Activated B cell treated with CpG ODN at 0.5 μM for 24 hours (primary cell): ENCODE results near the gene AAK1. TPM values are rescaled to one million over a fixed set of nuclear protein-coding genes. Genes with fewer than 3 reads are reported as not detected.

Experiments
- ATAC-seq: fragments of 200-7000 bp; cut with Tn5 transposase; one replicate; pipeline ENCODE4 v1.10.0; 2021; ENCODE audit warnings: low read depth, mild to moderate bottlenecking, moderate library complexity
- CTCF ChIA-PET: fragments of 350-600 bp; sonication (Branson Sonifier 250); formaldehyde crosslinking; loops from one replicate; lab custom pipeline; 2021; ENCODE audit warnings: antibody characterized with exemption; lab: Charles Lee
- POLR2A ChIA-PET: fragments of 350-600 bp; sonication (Branson Sonifier 250); formaldehyde crosslinking; loops from one replicate; lab custom pipeline; 2021; ENCODE audit warnings: antibody characterized with exemption; lab: Charles Lee
- DNase-seq: peaks from one replicate; pipeline ENCODE4 v3.0.0; 2022
- H3K27ac Mint-ChIP-seq: one replicate; pipeline ENCODE4 v1.8.0; 2020; ENCODE audit warnings: mixed read lengths
- H3K27me3 Mint-ChIP-seq: one replicate; pipeline ENCODE4 v1.8.0; 2021; ENCODE audit warnings: mixed read lengths
- H3K36me3 Mint-ChIP-seq: one replicate; pipeline ENCODE4 v1.8.0; 2021; ENCODE audit warnings: low read depth, mixed read lengths
- H3K4me1 Mint-ChIP-seq: one replicate; pipeline ENCODE4 v1.8.0; 2021; ENCODE audit warnings: mixed read lengths
- H3K4me3 Mint-ChIP-seq: one replicate; pipeline ENCODE4 v1.8.0; 2020; ENCODE audit warnings: mild to moderate bottlenecking, mixed read lengths
- H3K9me3 Mint-ChIP-seq: one replicate; pipeline ENCODE4 v1.8.0; 2020; ENCODE audit warnings: mixed read lengths
- CTCF ChIP-seq: fragments of 200-600 bp; IDR thresholded peaks from one replicate; pipeline ENCODE4 v1.8.0; 2022; ENCODE audit warnings: antibody characterized with exemption, mild to moderate bottlenecking
- intact Hi-C: fragments of 100-400 bp; cut with micrococcal nuclease; formaldehyde crosslinking; loops from one replicate; pipeline ENCODE4 v1.15.1; 2024
- total RNA-seq: library from RNA; stranded (reverse); gene quantifications from 2 replicates; pipeline ENCODE4 v1.2.3, GENCODE V29; 2022

The AAK1 gene
- total RNA-seq, 1 donor from 2014 or later, result 4.7 TPM

GRCh38 chr2:69567909-69568300 is 75.6 kb downstream of the AAK1 start:
- ChIA-PET CTCF (no interaction called here), POLR2A (no interaction called here)
- no peaks in the 10 kb centered on the region for H3K9me3 Mint-ChIP-seq
- no peaks in the 10 kb centered on the region for H3K4me1 Mint-ChIP-seq
- no peak overlapping the region for H3K4me3 Mint-ChIP-seq
- intact Hi-C loops, result loop anchor here (5.0 kb wide), 1 partner anchor 181 kb away; the partner anchor contains the start of gene GFPT1
- DNase-seq (no peak), ATAC-seq (no peak)
- H3K27me3 Mint-ChIP-seq, result peaks cover 10% of the 10 kb centered on the region
- no peak overlapping the region for H3K27ac Mint-ChIP-seq
- no peaks in the 10 kb centered on the region for H3K36me3 Mint-ChIP-seq
- no peak for TF ChIP-seq CTCF

- intact Hi-C loops, result loop anchor here (5.0 kb wide), 1 partner anchor 180 kb away; the partner anchor contains the start of gene GFPT1
- CTCF ChIA-PET, result interaction anchor here (0.8 kb wide), 1 partner anchor 46 kb away, joined by 3 read pairs; no protein-coding TSS in a partner anchor
- ATAC-seq (no peak), DNase-seq (no peak)
- H3K27me3 Mint-ChIP-seq, result peaks cover 10% of the 10 kb centered on the region
- H3K27ac Mint-ChIP-seq, result no peak overlapping the region
- POLR2A ChIA-PET, result no interaction called here
- TF ChIP-seq CTCF, result no peak
- no peaks in the 10 kb centered on the region for H3K4me1 Mint-ChIP-seq
- H3K36me3 Mint-ChIP-seq, result no peaks in the 10 kb centered on the region
- no peaks in the 10 kb centered on the region for H3K9me3 Mint-ChIP-seq
- no peak overlapping the region for H3K4me3 Mint-ChIP-seq
Measured at GRCh38 chr2:69567157-69567908, 76.2 kb downstream of the AAK1 start.

- H3K27me3 Mint-ChIP-seq, result peaks cover 15% of the 10 kb centered on the region
- H3K27ac Mint-ChIP-seq, result no peak overlapping the region
- ATAC-seq, result no peak
Measured at GRCh38 chr2:69566669-69567068, 76.9 kb downstream of the AAK1 start.

DNA sequence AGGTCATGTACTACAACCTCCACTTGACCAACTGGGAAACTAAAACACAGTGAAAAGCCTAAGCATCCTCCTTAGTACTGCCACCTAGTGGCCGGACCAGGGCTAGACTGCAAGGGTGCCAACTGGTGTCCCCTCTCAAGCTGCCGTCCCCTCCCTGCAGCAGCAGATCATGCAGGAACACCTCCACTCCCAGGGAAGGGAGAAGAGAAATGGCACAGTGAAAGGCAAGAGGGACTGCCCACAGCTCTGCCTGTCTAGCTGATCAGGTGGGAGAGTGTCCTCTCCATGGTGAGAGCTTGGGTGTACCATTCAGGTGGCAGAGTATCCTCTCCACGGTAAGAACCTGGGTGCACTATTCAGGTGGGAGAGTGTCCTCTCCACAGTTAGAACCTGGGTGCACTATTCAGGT is 78.1 kb downstream of the AAK1 start:
- H3K36me3 Mint-ChIP-seq, result no peaks in the 10 kb centered on the region
- intact Hi-C loops, result loop anchor here (1.0 to 5.0 kb wide), 3 partner anchors 128 to 178 kb away; partner anchors contain the start of genes GFPT1 and NFU1
- H3K27ac Mint-ChIP-seq, result no peak overlapping the region
- ChIA-PET CTCF (interaction anchor here (0.9 to 2.9 kb wide), 21 partner anchors 8 to 1102 kb away, joined by 3 to 18 read pairs (median 4); partner anchors contain the start of gene NFU1), POLR2A (interaction anchor here (1.0 kb wide), 1 partner anchor 79 kb away, joined by 3 read pairs; the partner anchor contains the start of gene AAK1)
- no peaks in the 10 kb centered on the region for H3K4me1 Mint-ChIP-seq
- ATAC-seq (peak; percentile 52), DNase-seq (peak; percentile 43)
- H3K9me3 Mint-ChIP-seq, result no peaks in the 10 kb centered on the region
- peaks cover 20% of the 10 kb centered on the region for H3K27me3 Mint-ChIP-seq
- no peak overlapping the region for H3K4me3 Mint-ChIP-seq
- peak; percentile 25 for TF ChIP-seq CTCF

More at GRCh38 chr2:69566669-69567068, 76.9 kb downstream of the AAK1 start:
- CTCF ChIA-PET, result interaction anchor here (0.6 to 2.8 kb wide), 7 partner anchors 16 to 1105 kb away, joined by 3 to 18 read pairs (median 3); partner anchors contain the start of gene NFU1
- Mint-ChIP-seq H3K9me3 (no peaks in the 10 kb centered on the region), H3K36me3 (no peaks in the 10 kb centered on the region), H3K4me1 (no peaks in the 10 kb centered on the region), H3K4me3 (no peak overlapping the region)
- POLR2A ChIA-PET, result no interaction called here
- TF ChIP-seq CTCF, result no peak
- intact Hi-C loops, result loop anchor here (5.0 kb wide), 1 partner anchor 179 kb away; the partner anchor contains the start of gene GFPT1
- no peak for DNase-seq

GRCh38 chr2:69564604-69565003 is 78.9 kb downstream of the AAK1 start:
- no peaks in the 10 kb centered on the region for H3K36me3 Mint-ChIP-seq
- intact Hi-C loops, result loop anchor here (1.0 to 5.0 kb wide), 3 partner anchors 127 to 177 kb away; partner anchors contain the start of genes GFPT1 and NFU1
- no peak overlapping the region for H3K4me3 Mint-ChIP-seq
- H3K9me3 Mint-ChIP-seq, result no peaks in the 10 kb centered on the region
- no peak for TF ChIP-seq CTCF
- ATAC-seq, result no peak
- no peaks in the 10 kb centered on the region for H3K4me1 Mint-ChIP-seq
- DNase-seq, result no peak
- H3K27me3 Mint-ChIP-seq, result peaks cover 22% of the 10 kb centered on the region
- ChIA-PET CTCF (interaction anchor here (0.8 to 2.9 kb wide), 18 partner anchors 9 to 1101 kb away, joined by 3 to 18 read pairs (median 6); partner anchors contain the start of gene NFU1), POLR2A (interaction anchor here (1.0 kb wide), 1 partner anchor 79 kb away, joined by 3 read pairs; the partner anchor contains the start of gene AAK1)
- no peak overlapping the region for H3K27ac Mint-ChIP-seq
